Measurements from ENCODE around the gene FBXW4.
A peak's percentile ranks its signal among the peaks of the same experiment; 100 is the strongest.

FBXW4 gene

GRCh38 chr10:101694674-101695403 lies at the start of gene FBXW4:
Gene FBXW4, minus strand, starts transcription at chr10:101695170. Its CDS starts 65 bp downstream, at chr10:101695105.
- peak within 1 kb of the TSS; percentile 84 for H3K4me3 ChIP-seq
- peak within 1 kb of the TSS; percentile 91 for H3K9ac ChIP-seq (ENCODE audit: insufficient read length)
- H3K27ac ChIP-seq, result peak within 1 kb of the TSS; percentile 70; the same call in 1 of the 2 replicates
- TF ChIP-seq EZH2 (IDR thresholded peaks at IDR 0.05), result no peak
- TF ChIP-seq POLR2AphosphoS5 (IDR thresholded peaks at IDR 0.05; ENCODE audit: borderline replicate concordance, low read depth, low read length), result no peak
- TF ChIP-seq FOXP2 (optimal IDR thresholded peaks at IDR 0.05; ENCODE audit: control extremely low read depth, extremely low read length, insufficient read depth), result no peak
- H3K36me3 ChIP-seq (ENCODE audit: insufficient read depth, low read length), result no peaks in the 10 kb centered on the region
- no peaks in the 10 kb centered on the region for H3K9me3 ChIP-seq (ENCODE audit: low read depth, low read length)
- DNase-seq (ENCODE audit: low read depth, low spot score), result no peak

- Histone ChIP-seq H3K27ac (no peak overlapping the region), H3K9me3 (ENCODE audit: low read depth, low read length) (no peaks in the 10 kb centered on the region), H3K4me3 (no peak overlapping the region), H3K36me3 (ENCODE audit: insufficient read depth, low read length) (no peaks in the 10 kb centered on the region), H3K9ac (ENCODE audit: insufficient read length) (no peak overlapping the region)
- TF ChIP-seq POLR2AphosphoS5 (IDR thresholded peaks at IDR 0.05; ENCODE audit: borderline replicate concordance, low read depth, low read length) (no peak), FOXP2 (optimal IDR thresholded peaks at IDR 0.05; ENCODE audit: control extremely low read depth, extremely low read length, insufficient read depth) (no peak), EZH2 (IDR thresholded peaks at IDR 0.05) (no peak)
- no peak for DNase-seq (ENCODE audit: low read depth, low spot score)
Measured at GRCh38 chr10:101744267-101744666, 49.3 kb upstream of the FBXW4 start.

GRCh38 chr10:101741938-101742337 lies 47.0 kb upstream of the FBXW4 start:
- H3K36me3 ChIP-seq (ENCODE audit: insufficient read depth, low read length), result no peaks in the 10 kb centered on the region
- TF ChIP-seq POLR2AphosphoS5 (IDR thresholded peaks at IDR 0.05; ENCODE audit: borderline replicate concordance, low read depth, low read length) (no peak), FOXP2 (optimal IDR thresholded peaks at IDR 0.05; ENCODE audit: control extremely low read depth, extremely low read length, insufficient read depth) (no peak), EZH2 (IDR thresholded peaks at IDR 0.05) (no peak)
- no peak for DNase-seq (ENCODE audit: low read depth, low spot score)
- no peak overlapping the region for H3K9ac ChIP-seq (ENCODE audit: insufficient read length)
- H3K27ac ChIP-seq, result no peak overlapping the region
- no peaks in the 10 kb centered on the region for H3K9me3 ChIP-seq (ENCODE audit: low read depth, low read length)
- H3K4me3 ChIP-seq, result no peak overlapping the region

- Histone ChIP-seq H3K9ac (ENCODE audit: insufficient read length) (no peak overlapping the region), H3K27ac (no peak overlapping the region), H3K9me3 (ENCODE audit: low read depth, low read length) (no peaks in the 10 kb centered on the region), H3K4me3 (no peak overlapping the region), H3K36me3 (ENCODE audit: insufficient read depth, low read length) (no peaks in the 10 kb centered on the region)
- DNase-seq (ENCODE audit: low read depth, low spot score), result no peak
- TF ChIP-seq FOXP2 (optimal IDR thresholded peaks at IDR 0.05; ENCODE audit: control extremely low read depth, extremely low read length, insufficient read depth) (no peak), POLR2AphosphoS5 (IDR thresholded peaks at IDR 0.05; ENCODE audit: borderline replicate concordance, low read depth, low read length) (no peak), EZH2 (IDR thresholded peaks at IDR 0.05) (no peak)
Measured at GRCh38 chr10:101736666-101737065, 41.7 kb upstream of the FBXW4 start.

GRCh38 chr10:101732096-101732495 lies 37.1 kb upstream of the FBXW4 start:
- DNase-seq (ENCODE audit: low read depth, low spot score), result no peak
- no peak overlapping the region for H3K4me3 ChIP-seq
- no peaks in the 10 kb centered on the region for H3K36me3 ChIP-seq (ENCODE audit: insufficient read depth, low read length)
- H3K9me3 ChIP-seq (ENCODE audit: low read depth, low read length), result no peaks in the 10 kb centered on the region
- TF ChIP-seq FOXP2 (optimal IDR thresholded peaks at IDR 0.05; ENCODE audit: control extremely low read depth, extremely low read length, insufficient read depth) (no peak), POLR2AphosphoS5 (IDR thresholded peaks at IDR 0.05; ENCODE audit: borderline replicate concordance, low read depth, low read length) (no peak), EZH2 (IDR thresholded peaks at IDR 0.05) (no peak)
- no peak overlapping the region for H3K27ac ChIP-seq
- no peak overlapping the region for H3K9ac ChIP-seq (ENCODE audit: insufficient read length)

- DNase-seq (ENCODE audit: low read depth, low spot score), result no peak
- no peak overlapping the region for H3K4me3 ChIP-seq
- H3K9me3 ChIP-seq (ENCODE audit: low read depth, low read length), result no peaks in the 10 kb centered on the region
- H3K27ac ChIP-seq, result no peak overlapping the region
- TF ChIP-seq EZH2 (IDR thresholded peaks at IDR 0.05), result no peak
- no peaks in the 10 kb centered on the region for H3K36me3 ChIP-seq (ENCODE audit: insufficient read depth, low read length)
- H3K9ac ChIP-seq (ENCODE audit: insufficient read length), result no peak overlapping the region
Measured at GRCh38 chr10:101726115-101726387, 31.1 kb upstream of the FBXW4 start.

GRCh38 chr10:101725296-101726114 lies 30.5 kb upstream of the FBXW4 start:
- Histone ChIP-seq H3K9ac (ENCODE audit: insufficient read length) (no peak overlapping the region), H3K9me3 (ENCODE audit: low read depth, low read length) (no peaks in the 10 kb centered on the region), H3K27ac (no peak overlapping the region), H3K4me3 (no peak overlapping the region), H3K36me3 (ENCODE audit: insufficient read depth, low read length) (no peaks in the 10 kb centered on the region)
- TF ChIP-seq FOXP2 (optimal IDR thresholded peaks at IDR 0.05; ENCODE audit: control extremely low read depth, extremely low read length, insufficient read depth) (no peak), POLR2AphosphoS5 (IDR thresholded peaks at IDR 0.05; ENCODE audit: borderline replicate concordance, low read depth, low read length) (no peak), EZH2 (IDR thresholded peaks at IDR 0.05) (no peak)
- no peak for DNase-seq (ENCODE audit: low read depth, low spot score)

GRCh38 chr10:101724446-101724845 lies 29.5 kb upstream of the FBXW4 start:
- TF ChIP-seq EZH2 (IDR thresholded peaks at IDR 0.05) (no peak), FOXP2 (optimal IDR thresholded peaks at IDR 0.05; ENCODE audit: control extremely low read depth, extremely low read length, insufficient read depth) (no peak)
- Histone ChIP-seq H3K27ac (no peak overlapping the region), H3K4me3 (no peak overlapping the region), H3K9ac (ENCODE audit: insufficient read length) (no peak overlapping the region), H3K9me3 (ENCODE audit: low read depth, low read length) (no peaks in the 10 kb centered on the region), H3K36me3 (ENCODE audit: insufficient read depth, low read length) (no peaks in the 10 kb centered on the region)
- DNase-seq (ENCODE audit: low read depth, low spot score), result no peak
